ENCODE measurements around the gene CTDSPL2. TPM values are rescaled to one million over a fixed set of nuclear protein-coding genes. Genes with fewer than 3 reads are reported as not detected.

CTDSPL2 gene
- total RNA-seq, 4 donors from 2014 or later, result 39.4 to 52.8 (median 43.2) TPM

DNA sequence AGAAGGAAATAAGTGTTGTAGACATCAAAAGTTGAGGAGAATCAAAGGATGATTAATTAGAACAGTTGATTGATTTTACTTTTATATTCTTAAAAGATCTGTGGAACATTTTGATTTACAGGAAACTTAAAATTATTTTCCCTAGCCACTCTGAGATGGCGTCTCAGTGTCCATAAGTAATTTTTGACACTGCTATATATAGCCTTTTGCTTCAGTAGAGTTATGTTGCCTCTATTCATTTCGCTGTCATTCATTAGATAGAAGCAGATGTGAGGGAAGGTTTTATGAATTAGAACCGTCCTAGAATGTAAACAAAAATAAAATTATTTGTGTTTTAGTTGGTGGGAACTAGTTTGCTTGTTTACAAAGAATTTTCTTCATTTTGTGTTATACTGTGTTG is 58.5 kb downstream of the CTDSPL2 start:
- DNase-seq (ENCODE audit: low spot score), result no peak
- no peak for ATAC-seq (ENCODE audit: low FRiP score)
- TF ChIP-seq CTCF (IDR thresholded peaks at IDR 0.05), result no peak

GRCh38 chr15:44489464-44489863 is 62.0 kb downstream of the CTDSPL2 start:
- peak; percentile 88 for ATAC-seq (ENCODE audit: low FRiP score)
- no peak for TF ChIP-seq CTCF (IDR thresholded peaks at IDR 0.05)
- no peak for DNase-seq (ENCODE audit: low spot score)

GRCh38 chr15:44490622-44491021 is 63.2 kb downstream of the CTDSPL2 start:
- no peak for DNase-seq (ENCODE audit: low spot score)
- no peak for TF ChIP-seq CTCF (IDR thresholded peaks at IDR 0.05)
- ATAC-seq (ENCODE audit: low FRiP score), result no peak

DNA sequence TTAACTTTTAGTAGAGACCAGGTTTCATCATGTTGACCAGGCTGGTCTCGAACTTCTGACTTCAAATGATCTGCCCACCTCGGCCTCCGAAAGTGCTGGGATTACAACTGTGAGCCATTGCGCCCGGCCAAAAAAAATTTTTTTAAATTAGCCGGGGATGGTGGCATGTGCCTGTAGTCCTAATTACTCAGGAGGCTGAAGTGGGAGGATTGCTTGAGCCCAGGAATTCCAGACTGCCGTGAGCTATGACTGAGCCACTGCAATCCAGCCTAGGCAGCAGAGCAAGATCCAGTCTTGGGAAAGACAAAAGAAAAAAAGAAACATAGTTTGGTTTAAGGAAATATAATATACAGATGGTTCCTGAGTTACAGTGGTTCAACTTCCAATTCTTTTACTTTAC is 64.6 kb downstream of the CTDSPL2 start:
- TF ChIP-seq CTCF (IDR thresholded peaks at IDR 0.05), result no peak
- ATAC-seq (ENCODE audit: low FRiP score) (no peak), DNase-seq (ENCODE audit: low spot score) (no peak)

GRCh38 chr15:44492672-44493071 is 65.2 kb downstream of the CTDSPL2 start:
- no peak for TF ChIP-seq CTCF (IDR thresholded peaks at IDR 0.05)
- no peak for ATAC-seq (ENCODE audit: low FRiP score)

GRCh38 chr15:44495562-44495961 is 68.1 kb downstream of the CTDSPL2 start:
- no peak for ATAC-seq (ENCODE audit: low FRiP score)
- DNase-seq (ENCODE audit: low spot score), result no peak
- TF ChIP-seq CTCF (IDR thresholded peaks at IDR 0.05), result no peak

More at GRCh38 chr15:44492672-44493071, 65.2 kb downstream of the CTDSPL2 start:
- DNase-seq (ENCODE audit: low spot score), result no peak

GRCh38 chr15:44500555-44500954 is 73.1 kb downstream of the CTDSPL2 start:
- ATAC-seq (ENCODE audit: low FRiP score), result no peak
- TF ChIP-seq CTCF (IDR thresholded peaks at IDR 0.05), result no peak
- DNase-seq (ENCODE audit: low spot score), result no peak
